Right ventricle myocardium inferior (tissue), 1 donor: ENCODE measurements around the gene DOCK9. TPM values are rescaled to one million over a fixed set of nuclear protein-coding genes. Genes with fewer than 3 reads are reported as not detected.
"Not testable (repeated sequence)": the region's sequence is repeated elsewhere in the genome, so short reads cannot be mapped to it uniquely, and the experiment has no call there.

Experiments
- ATAC-seq: fragments of 200-7000 bp; cut with Tn5 transposase; one replicate; pipeline ENCODE4 v1.9.1; 2020; ENCODE audit warnings: mild to moderate bottlenecking, moderate library complexity
- DNase-seq: peaks from one replicate; pipeline ENCODE4 v3.0.0; 2021; ENCODE audit errors: missing footprints
- intact Hi-C: fragments of 100-400 bp; cut with DNase I; formaldehyde crosslinking; loops from one replicate; pipeline ENCODE4 v1.11.0; 2022
- total RNA-seq: library from RNA; stranded (reverse); fragmentation: NEBNext Ultra II Directional; extraction: Animal tissue kit (Norgen Biotek cat#: 25700); gene quantifications from one replicate; pipeline ENCODE4 v1.2.1, GENCODE V29; 2021
- donor health status: DM: no; HTN: yes; CAD: no; lungs with severe emphysema.

Gene DOCK9
- total RNA-seq, 1 donor from 2014 or later: 34.9 TPM

DNA sequence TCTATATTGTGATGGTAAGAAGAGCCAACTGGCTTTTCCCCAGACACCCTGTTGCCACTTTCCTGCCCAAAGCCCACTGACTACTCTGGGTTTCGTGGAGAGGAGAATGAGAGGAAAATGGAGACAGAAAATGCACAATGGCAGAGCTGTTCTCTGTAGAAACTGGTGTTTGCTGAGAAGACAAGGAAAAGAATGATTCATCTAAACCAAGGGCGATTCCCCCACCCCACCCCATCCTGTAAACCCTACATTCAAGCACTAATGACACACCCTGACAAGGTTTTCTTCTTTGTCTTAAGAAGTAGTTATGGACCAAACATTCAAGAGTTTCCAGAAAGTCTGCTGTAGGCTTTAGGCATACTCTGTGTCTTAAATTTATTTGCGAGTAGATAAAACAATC is 68.8 kb downstream of the DOCK9 start:
- intact Hi-C loops: no loop called here
- DNase-seq: no peak
- no peak for ATAC-seq

DNA sequence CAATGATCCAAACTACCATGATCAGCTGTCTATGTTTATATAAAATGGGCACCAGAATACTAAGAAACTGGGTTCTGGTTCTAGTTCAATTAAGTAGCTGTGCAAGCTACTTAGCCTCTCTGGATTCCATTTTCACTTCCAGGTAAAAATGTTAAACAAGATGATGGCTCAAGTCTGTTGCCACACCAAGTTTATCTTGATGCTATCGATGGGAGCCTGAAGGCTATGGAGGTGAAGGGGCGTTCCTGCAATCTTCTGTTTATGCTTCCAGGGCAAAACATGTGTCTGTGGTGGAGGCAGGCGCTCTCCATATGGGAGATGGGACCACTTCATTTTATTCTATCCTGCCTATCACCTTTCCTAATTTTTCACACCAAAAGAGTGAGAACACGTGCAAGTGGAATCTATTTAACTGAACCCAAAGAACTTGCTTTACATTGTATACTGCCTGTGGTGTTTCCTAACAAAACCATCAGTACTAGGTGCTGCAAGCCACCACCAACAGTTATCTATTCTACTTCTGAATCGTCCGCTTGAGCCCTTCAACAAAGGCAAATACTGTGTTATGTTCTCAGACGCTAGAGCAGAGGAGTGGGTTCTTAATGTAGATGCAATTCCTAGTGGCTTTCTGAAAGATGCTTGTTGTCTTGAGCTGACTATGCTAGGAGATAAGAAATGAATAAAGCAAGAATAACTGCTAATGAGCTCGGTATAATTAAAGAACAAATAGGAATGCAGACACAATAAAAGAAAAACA is 70.9 kb downstream of the DOCK9 start:
- DNase-seq: no peak
- intact Hi-C loops: no loop called here
- ATAC-seq: no peak

GRCh38 chr13:98905199-98905598 is 72.7 kb downstream of the DOCK9 start:
- no peak for DNase-seq
- intact Hi-C loops: no loop called here
- no peak for ATAC-seq

GRCh38 chr13:98900442-98900841 is 77.4 kb downstream of the DOCK9 start:
- no peak for DNase-seq
- intact Hi-C loops: no loop called here
- no peak for ATAC-seq

GRCh38 chr13:98897706-98898105 is 80.2 kb downstream of the DOCK9 start:
- DNase-seq (no peak), ATAC-seq (no peak)
- intact Hi-C loops: no loop called here

DNA sequence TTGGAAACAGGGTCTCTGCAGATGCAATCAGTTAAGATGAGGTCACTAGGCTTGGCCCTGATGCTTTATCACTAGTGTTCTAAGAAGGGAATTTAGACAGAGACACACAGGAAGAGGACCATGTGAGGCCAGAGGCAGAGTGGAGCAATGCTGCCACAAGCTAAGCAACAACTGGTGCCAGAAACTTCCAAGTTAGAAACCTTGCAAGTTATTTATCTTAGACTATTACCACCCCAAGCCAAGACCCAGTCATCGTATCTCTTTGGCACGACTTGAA is 81.1 kb downstream of the DOCK9 start:
- intact Hi-C loops: no loop called here
- ATAC-seq (peak; percentile 46), DNase-seq (no peak)

DNA sequence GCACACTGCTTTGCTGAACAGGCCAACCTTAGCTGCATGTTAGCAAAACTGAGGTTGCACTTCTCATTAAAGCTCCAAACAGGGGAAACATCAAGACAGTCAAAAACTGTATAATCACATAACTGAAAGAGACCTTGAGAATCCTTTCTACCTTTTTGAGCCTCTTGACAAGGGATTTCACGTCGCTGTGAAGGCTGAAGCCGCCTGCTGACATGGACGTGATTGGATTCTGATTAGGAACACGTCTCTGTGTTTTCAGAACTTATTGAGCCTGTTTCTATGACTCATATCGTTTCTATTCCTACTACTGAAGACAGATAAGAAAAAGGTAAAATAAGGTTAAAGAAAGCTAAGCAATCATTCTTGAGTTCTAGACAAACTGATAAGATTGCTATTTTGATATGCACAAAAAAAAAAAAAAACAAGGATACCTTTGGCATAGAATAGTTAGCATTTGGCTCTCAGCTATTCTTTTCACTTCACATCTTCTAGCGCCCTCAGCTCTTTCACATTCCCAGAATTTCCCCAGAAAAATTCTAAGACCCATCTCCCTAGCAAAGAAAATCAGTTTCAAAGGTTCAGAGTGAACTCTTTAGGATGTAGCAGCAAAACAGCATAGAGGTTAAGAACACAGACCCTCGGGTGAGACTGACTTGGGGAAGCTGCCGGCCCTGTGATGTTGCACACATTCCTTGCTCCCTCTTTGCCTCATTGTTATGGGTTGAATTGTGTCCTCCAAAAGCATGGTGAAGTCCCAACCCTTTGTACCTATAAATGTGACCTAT is 81.6 kb downstream of the DOCK9 start:
- DNase-seq (no peak), ATAC-seq (no peak)
- intact Hi-C loops: no loop called here

GRCh38 chr13:98894814-98895213 is 83.0 kb downstream of the DOCK9 start:
- DNase-seq, ATAC-seq, intact Hi-C loops: not testable (repeated sequence)

GRCh38 chr13:98893371-98893770 is 84.5 kb downstream of the DOCK9 start:
- DNase-seq: no peak
- no peak for ATAC-seq
- intact Hi-C loops: no loop called here

DNA sequence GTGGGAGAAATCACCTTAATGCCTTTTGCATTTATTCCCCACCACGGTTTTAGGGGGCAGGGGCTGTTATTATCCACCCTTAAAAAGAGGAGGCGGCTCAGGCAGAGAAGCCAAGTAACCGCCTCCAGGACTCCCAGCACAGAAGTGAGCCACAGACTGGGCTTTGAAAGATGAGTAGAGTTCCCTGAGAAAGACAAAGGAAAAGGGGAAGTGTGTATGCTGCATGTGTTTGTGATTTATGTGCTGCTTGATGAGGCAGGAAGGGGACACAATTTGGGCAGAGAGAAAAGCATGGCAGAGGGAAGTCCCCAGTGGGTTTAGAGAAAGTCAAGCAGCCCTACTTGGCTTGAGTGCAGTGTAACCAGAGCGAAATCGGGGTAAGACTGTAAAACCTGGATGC is 85.0 kb downstream of the DOCK9 start:
- DNase-seq (no peak), ATAC-seq (no peak)
- intact Hi-C loops: no loop called here

- ATAC-seq (no peak), DNase-seq (no peak)
- intact Hi-C loops: no loop called here
Observed at GRCh38 chr13:98892077-98892476, 85.8 kb downstream of the DOCK9 start.

- intact Hi-C loops: no loop called here
- DNase-seq (no peak), ATAC-seq (no peak)
Observed at GRCh38 chr13:98890925-98891324, 86.9 kb downstream of the DOCK9 start.

DNA sequence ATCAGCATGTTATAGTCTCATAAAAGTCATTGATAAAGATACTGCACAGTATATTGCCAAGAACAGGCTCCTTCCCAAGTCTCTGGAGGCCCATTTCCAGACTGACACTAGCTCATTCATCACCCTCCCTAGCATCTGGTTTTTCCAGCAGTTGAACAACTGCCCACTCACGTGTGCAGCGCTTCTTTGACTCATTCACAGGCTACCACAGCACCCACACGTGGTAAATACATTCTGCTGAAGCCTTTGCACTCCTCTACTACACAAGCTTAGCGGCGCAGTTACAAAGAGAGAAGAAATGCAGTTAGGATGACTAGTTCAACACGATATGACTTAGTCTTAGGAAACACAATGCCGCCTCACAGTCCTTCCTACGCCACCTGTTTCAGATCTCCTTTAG is 87.7 kb downstream of the DOCK9 start:
- peak; percentile 57 for ATAC-seq
- DNase-seq: no peak
- intact Hi-C loops: no loop called here

DNA sequence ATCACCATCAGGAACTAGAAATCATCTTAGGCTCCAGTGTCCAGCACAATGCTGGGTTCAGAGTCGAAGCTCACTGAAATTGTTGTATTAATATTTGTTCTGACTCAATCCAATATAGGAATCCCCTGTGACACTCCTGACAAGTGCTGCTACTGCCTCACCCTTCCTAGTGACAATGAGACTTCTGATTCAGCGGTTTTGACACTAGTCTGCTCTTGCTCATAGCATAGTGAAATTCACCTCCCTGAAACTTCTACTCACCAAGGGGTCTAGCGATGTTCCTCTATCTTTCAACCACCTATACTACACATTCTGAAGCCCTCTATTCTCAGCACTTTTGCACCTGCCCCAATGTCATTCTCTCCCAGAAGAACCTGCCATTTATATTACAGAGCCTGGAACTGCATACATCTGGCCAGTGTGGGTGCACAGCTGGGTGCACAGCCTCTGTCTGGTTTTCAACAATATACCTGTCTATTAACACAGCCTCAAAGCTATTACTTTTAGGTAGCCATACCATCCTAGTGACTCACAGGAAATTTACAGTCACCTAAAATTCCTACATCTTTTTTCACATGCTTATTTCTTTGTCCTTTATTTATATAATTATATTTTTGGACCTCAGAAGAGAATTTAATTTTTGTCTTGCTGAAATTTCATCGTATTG is 88.3 kb downstream of the DOCK9 start:
- DNase-seq (no peak), ATAC-seq (no peak)
- intact Hi-C loops: no loop called here

DNA sequence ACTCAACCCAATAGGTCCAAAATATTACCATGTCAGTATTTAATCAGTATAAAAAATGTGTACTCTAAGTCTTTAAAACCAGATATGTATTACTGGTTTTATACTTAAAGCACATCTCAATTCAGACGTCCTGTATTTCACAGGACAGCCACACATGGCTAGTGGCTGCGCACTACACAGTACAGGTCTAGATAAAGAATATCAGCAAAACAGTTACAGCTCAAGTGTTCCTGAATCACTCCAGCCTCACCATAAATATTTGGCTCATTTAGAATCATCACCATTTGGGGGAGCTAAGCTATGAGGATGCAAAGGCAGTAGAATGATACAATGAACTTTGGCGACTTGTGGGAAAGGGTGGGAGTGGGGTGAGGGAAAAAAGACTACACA is 89.0 kb downstream of the DOCK9 start:
- ATAC-seq (peak; percentile 48), DNase-seq (no peak)
- intact Hi-C loops: no loop called here

DNA sequence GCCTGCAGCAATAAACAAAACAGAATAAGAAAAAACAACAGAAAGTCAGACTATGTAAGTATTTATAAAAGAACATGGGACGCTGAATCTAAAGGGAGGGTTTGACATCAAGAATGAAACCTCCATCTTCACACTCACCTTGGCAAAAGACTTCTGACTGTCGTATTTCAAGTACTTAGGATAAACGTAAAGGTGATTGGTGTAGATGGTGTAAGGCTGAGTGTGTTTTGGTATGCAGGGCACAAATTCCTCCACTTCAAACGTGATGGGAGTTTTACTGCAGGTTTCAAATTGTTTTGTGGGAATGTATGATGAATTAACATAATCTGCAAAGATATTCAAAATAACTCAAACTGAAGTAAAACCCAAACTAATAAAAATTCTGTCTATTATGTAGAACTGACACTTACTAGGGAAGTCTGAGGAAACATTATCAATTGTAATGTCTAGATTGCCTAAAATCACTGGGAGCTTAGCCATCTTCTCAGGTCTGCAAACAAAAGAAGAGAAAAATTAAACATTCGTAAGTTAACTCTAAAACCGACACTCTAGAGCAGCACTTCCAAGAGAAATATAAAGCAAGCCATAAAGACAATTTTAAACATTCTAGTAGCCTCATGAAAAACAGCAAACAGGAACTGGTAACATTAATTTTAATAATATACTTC is 89.5 kb downstream of the DOCK9 start:
- no peak for DNase-seq
- intact Hi-C loops: no loop called here
- no peak for ATAC-seq

GRCh38 chr13:98886587-98887230 is 91.2 kb downstream of the DOCK9 start:
- intact Hi-C loops: no loop called here
- ATAC-seq (no peak), DNase-seq (no peak)

DNA sequence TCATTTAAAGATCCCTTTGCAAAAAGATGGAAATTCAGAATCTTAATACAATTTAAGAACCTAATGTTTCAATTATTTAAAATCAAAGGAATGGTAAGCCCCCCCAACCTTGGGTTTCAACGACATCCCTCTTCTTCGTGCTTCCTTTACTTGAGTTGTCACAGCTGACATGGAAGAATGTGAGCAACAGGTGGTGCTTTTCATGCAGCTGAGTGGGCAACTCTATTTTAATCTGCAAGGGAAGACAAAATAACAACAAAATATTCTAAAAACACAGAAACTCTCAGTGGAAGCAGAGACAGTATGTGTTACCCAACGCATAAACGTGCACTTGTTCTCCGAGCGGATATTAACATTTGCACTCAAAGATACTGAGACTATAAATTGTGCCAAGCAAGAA is 92.3 kb downstream of the DOCK9 start:
- ATAC-seq (no peak), DNase-seq (no peak)
- intact Hi-C loops: no loop called here

DNA sequence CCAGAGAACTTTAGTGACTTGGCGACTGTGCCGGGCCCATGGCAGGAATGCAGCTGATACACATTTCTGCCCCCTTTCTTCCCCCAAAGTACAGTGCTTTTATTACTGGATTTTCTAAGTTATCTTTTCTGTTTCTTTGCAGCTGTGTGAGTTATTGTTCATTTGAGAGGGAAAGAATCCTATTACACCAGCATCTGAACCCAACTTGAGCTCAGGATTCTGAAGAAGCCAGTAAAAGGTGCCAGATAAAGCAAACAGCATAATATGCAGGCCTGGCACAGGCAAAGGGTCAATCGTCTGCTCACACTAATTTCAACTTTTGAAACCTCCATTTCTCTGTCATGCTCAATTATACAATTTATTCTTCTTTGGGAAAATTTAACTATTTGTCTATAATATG is 93.9 kb downstream of the DOCK9 start:
- DNase-seq: no peak
- no peak for ATAC-seq

More for the DNA sequence above, 93.9 kb downstream of the DOCK9 start:
- intact Hi-C loops: loop anchor here (5.0 kb wide), 1 partner anchor 148 kb away; no protein-coding TSS in a partner anchor
